COR-L47 (cell line): ENCODE results near the gene VSX1.

Experiments
- DNase-seq: peaks from one replicate; lab custom pipeline; 2025; lab: John Stamatoyannopoulos, UW

VSX1 gene

GRCh38 chr20:25065625-25066338, 16.2 kb downstream of the VSX1 start:
- peak; percentile 38 for DNase-seq

- no peak for DNase-seq
Observed at GRCh38 chr20:25065072-25065624, 16.8 kb downstream of the VSX1 start.

- DNase-seq = no peak
Observed at GRCh38 chr20:25064561-25065071, 17.3 kb downstream of the VSX1 start.

- DNase-seq = no peak
Observed at GRCh38 chr20:25063981-25064380, 18.0 kb downstream of the VSX1 start.

- DNase-seq = no peak
Observed at GRCh38 chr20:25063546-25063945, 18.4 kb downstream of the VSX1 start.

GRCh38 chr20:25062841-25063240, 19.1 kb downstream of the VSX1 start:
- no peak for DNase-seq

GRCh38 chr20:25061821-25062530, 20.0 kb downstream of the VSX1 start:
- DNase-seq = no peak

- DNase-seq = no peak
Observed at GRCh38 chr20:25061103-25061799, 20.7 kb downstream of the VSX1 start.

- DNase-seq = no peak
Observed at GRCh38 chr20:25059866-25060465, 22.0 kb downstream of the VSX1 start.

GRCh38 chr20:25058847-25059810, 22.8 kb downstream of the VSX1 start:
- peak; percentile 26 for DNase-seq

GRCh38 chr20:25058051-25058846, 23.7 kb downstream of the VSX1 start, which contains the start of gene ACSS1:
Gene ACSS1 (minus strand): TSS chr20:25058139. CDS start chr20:25058102, 37 bp downstream.
- DNase-seq = no peak

GRCh38 chr20:25057234-25058050, 24.5 kb downstream of the VSX1 start:
- peak; percentile 46 for DNase-seq

- DNase-seq = no peak
Observed at GRCh38 chr20:25056690-25057233, 25.2 kb downstream of the VSX1 start.

- DNase-seq = no peak
Observed at GRCh38 chr20:25055711-25056495, 26.0 kb downstream of the VSX1 start.

GRCh38 chr20:25054995-25055629, 26.8 kb downstream of the VSX1 start:
- no peak for DNase-seq

GRCh38 chr20:25054096-25054820, 27.7 kb downstream of the VSX1 start:
- no peak for DNase-seq
